GM13976 (cell line): ENCODE data around the gene ECE1.

ENCODE experiments used
- DNase-seq: peaks from one replicate; pipeline ENCODE4 v3.0.0; 2012; ENCODE audit warnings: low spot score
- in situ Hi-C: fragments of 300-500 bp; cut with MboI; formaldehyde crosslinking; loops from one replicate; pipeline ENCODE4 v1.12.0; 2022; ENCODE audit warnings: low sequenced_read_pairs, mixed read lengths, inconsistent platforms; ENCODE audit not compliant: unreplicated experiment
- TF ChIP-seq, protein P1 (sequence below): IDR thresholded peaks from 2 replicates; pipeline ENCODE4 v1.5.1; 2012; ENCODE audit warnings: borderline replicate concordance, mild to moderate bottlenecking; ENCODE audit not compliant: insufficient read depth; ENCODE audit errors: extremely low read depth, missing control alignments, control extremely low read depth

The ECE1 gene

DNA sequence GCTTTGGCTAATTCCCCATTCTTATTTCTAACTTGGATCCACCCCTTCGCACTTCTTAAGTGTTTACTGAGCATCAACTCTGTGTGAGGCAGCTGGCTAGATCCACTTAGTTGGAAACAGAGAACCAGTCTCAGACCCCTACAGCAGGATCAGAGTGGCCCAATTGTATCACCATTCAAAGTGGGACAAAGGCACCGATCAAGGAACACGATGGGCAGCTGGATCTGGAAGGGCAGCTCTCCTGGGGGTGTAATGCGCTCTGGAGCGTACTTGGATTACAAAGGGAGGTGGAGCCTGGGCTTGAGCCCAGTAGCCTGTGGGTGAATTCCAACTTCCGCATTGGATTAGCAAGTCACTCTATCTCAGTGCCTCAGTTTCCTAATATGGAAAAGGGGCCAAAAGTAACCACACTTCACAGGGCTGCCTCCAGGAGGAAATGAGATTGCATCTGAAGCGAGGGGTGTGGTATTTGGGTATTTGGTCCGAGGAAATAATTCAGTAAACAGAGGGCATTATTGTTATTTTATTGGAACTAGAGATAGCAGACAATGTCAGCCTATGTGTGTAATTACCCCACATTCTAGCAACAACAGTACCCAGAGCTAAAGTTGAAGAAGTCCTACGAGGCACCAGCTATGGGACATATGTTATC lies 11.9 kb downstream of the ECE1 start:
- TF ChIP-seq, protein P1, sequence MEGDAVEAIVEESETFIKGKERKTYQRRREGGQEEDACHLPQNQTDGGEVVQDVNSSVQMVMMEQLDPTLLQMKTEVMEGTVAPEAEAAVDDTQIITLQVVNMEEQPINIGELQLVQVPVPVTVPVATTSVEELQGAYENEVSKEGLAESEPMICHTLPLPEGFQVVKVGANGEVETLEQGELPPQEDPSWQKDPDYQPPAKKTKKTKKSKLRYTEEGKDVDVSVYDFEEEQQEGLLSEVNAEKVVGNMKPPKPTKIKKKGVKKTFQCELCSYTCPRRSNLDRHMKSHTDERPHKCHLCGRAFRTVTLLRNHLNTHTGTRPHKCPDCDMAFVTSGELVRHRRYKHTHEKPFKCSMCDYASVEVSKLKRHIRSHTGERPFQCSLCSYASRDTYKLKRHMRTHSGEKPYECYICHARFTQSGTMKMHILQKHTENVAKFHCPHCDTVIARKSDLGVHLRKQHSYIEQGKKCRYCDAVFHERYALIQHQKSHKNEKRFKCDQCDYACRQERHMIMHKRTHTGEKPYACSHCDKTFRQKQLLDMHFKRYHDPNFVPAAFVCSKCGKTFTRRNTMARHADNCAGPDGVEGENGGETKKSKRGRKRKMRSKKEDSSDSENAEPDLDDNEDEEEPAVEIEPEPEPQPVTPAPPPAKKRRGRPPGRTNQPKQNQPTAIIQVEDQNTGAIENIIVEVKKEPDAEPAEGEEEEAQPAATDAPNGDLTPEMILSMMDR = no peak
- DNase-seq = no peak
- in situ Hi-C loops = no loop called here

DNA sequence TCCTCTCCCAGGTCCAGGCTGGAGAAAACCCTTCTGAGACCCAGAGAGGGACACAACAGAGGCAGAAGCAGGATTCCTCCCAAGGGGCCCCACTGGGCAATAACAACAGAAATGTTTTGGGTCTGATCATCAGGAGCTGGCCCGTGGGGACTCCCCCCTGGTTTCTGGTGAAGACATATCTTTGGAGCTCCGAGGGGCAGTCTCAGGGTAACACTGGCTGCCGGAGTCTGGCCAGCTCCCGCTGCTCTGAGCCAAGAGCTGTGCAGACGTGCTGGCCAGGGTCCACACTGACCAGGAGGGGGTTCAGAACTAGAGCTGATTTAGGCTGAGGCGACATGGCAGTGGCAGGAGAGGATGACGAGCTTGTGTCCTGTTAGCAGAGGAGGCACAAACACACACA lies 13.1 kb downstream of the ECE1 start:
- in situ Hi-C loops = no loop called here
- TF ChIP-seq, protein P1 = no peak
- no peak for DNase-seq

DNA sequence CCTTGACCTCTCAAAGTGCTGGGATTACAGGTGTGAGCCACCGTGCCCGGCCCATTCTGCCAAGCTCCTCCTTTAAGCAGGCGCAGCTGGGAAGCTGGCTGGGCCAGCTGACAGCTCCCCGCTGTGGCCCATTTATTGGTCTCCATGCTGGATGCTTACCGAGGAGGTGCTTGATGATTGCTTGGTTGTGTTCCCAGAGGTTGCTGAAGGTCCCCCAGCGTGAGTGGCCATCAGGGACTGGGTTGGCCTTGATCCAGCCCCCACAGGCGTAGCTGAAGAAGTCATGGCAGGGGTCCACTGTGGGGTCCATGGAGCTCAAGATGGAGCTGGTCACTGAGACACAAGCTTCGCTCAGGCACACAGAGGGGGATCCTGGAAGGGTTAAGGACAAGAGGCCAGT lies 17.7 kb downstream of the ECE1 start:
- TF ChIP-seq, protein P1 = no peak
- in situ Hi-C loops = no loop called here

DNA sequence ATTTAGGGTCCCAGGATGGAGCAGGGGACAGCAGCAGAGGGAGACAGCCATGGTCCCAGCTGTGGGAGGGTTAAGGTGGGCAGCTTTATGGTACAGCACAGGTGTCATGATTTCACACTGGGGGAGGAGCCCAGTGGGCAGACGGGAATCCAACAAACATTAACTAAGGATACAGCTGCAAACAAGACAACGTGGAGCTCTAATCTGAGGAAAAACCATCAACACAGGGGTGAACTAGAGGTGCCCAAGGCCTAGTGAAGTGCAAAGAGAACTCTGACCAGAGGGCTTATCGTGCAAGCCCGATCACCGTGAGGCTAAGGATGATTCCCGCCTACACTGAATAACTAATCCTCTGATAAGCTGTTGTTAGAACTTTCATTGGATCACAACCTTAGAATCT lies 18.7 kb downstream of the ECE1 start:
- in situ Hi-C loops = no loop called here
- no peak for DNase-seq
- TF ChIP-seq, protein P1 = no peak

More for the DNA sequence above, 17.7 kb downstream of the ECE1 start:
- DNase-seq = no peak

DNA sequence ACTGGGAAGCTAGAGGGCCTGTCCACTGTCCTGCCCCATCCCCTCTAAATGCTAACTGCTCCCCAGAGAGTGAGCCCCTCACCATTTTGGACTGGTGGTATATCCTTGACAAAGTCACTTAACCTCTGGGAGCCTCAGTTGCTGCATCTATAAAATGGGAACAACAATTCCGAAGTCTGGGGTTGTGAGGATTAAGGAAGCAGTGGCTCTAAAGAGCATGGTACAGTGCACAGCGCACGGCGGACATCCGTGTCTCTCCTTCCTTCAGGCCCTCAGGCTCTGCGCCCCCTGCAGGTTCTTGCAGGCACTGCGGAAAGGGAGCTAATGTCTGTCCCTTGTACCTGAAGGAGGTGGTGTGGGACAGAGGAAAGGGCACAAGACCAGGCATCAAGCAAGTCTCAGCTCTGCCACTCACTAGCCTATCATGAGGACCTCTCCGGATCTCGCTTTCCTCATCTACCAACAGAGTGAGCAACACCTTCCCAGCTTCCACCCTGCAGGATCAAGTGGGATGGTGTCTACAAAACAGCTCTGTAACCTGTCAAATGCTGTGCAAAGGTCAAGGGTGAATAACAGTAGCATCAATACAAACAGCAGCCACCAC lies 20.1 kb downstream of the ECE1 start:
- TF ChIP-seq, protein P1 = peak; percentile 95
- peak; percentile 88 for DNase-seq
- in situ Hi-C loops = no loop called here

DNA sequence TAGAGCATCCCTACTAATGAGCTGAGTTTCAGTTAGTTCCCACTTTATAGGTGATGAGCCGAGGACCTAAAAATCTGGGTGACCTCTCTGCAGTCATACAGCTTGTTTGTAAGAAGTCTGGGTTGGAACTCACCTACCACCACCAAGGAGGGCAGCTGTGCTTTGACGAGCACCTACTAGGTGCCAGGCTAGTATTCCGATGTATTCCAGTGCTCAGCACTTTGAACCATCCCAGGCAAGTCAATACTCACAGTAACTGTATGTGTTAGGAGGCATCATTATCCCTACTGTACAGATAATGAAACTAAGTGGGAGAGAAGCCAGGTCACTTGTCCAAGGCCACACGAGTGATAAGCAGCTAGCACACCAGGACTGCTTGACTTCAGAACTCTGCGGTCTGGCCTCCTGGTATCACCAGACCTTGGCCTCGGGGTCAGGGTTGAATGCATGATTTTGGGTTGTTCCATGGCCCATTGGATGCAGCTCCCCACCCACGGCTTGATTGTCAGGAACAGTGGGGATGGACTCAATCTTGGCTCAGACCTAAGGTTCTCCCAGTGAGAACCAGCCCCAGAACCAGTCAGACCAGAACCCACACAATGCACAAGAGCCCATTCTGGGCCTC lies 20.7 kb downstream of the ECE1 start:
- no peak for DNase-seq
- in situ Hi-C loops = no loop called here
- TF ChIP-seq, protein P1 = no peak
